GM18526 (cell line): ENCODE results near the gene LRRC66.

Source experiments
- POLR2A ChIP-seq: IDR thresholded peaks from 3 replicates; pipeline ENCODE4 v1.6.1; 2011; ENCODE audit not compliant: insufficient read length; ENCODE audit errors: extremely low read depth

The LRRC66 gene

DNA sequence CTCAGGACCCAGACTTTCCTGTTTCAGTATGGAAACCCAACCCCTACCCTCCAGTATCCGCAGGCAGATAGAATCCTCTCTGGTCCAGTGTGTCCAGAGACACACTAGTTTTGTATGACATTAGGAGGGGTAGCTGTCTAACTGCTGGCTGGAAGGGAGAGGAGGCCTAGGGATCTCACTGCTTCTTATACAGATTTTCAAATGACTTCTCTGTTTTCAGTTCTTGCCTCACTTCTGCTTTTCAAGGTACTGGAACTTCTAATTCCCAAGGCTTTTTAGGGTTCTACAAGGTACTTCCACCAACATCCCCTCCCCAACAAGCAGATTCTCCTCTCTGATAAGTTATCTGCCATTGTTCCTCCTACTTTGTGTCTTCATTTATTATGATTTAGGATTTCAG is 11.8 kb upstream of the LRRC66 start:
- no peak for TF ChIP-seq POLR2A

DNA sequence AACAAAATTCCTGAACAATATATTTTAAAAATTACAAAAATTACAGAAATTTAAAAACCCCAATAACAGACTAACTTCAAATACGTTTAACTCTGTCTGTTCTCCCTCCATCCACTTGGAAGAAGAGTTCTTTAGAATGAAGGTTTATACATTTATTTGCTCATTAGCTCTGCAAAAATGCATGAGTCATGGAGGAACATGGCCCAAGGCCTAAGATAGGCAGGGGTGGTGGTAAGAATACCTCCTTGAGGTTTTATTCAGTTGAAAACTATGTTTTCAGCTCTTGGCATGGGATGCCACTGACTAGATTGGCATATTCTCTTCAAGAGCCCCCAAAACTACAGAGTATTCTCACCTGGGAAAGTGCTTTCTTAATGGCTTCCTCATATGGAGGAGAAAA is 8.8 kb upstream of the LRRC66 start:
- no peak for TF ChIP-seq POLR2A

DNA sequence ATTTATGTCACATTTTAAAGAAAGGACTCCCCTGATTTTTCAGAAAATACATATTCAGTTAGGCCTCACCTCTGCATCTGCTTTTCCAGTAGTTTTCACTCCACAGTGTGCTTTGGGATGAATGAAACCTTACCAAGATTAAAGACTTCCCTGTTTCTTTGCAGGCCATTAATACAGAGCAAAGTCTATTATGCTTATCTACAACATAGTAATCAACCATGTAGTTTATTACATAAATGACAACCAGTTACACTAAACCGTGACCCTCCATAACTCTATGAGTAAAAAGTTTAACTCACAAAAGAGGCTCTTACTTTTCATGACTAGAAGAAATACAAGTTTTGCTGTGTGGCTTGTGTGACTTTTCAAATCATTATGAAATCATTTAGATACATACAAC is 2.3 kb downstream of the LRRC66 start:
- TF ChIP-seq POLR2A: no peak

DNA sequence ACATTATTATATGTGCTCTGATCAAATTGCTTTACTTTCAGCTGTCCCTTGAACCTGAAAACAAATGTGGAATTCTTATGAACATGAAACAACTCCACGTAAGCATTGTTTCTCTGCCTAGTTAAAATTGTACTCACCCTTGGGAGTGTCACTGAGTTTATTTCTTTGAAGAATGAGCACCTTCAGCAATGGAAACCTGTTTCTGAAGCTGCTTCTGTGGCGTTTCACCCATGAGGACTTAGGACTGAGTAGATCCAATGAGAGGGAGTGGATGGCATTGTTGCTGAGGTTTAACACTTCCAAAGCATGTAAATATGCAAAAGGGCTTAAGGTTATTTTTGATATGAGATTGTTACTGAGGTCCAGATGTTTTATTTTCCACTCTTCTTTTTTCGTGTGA is 3.2 kb downstream of the LRRC66 start:
- TF ChIP-seq POLR2A: no peak

DNA sequence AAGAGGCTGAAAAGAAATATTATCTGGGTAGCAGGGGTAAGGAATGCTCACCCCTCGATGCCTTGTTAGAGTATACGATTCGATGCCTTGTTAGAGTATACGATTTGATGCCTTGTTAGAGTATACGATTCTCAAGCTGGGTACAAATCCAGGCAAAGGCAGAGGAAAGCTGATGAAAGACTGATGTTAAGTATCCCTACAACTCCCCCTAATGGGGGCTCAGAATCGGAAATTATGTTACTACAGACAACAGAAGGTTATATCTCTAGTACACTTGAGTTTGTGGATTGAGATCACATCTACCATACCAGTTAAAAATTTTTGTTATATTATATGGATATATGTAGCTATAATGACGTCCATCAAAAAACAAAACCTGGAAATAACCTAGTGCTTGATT is 4.8 kb downstream of the LRRC66 start:
- no peak for TF ChIP-seq POLR2A

DNA sequence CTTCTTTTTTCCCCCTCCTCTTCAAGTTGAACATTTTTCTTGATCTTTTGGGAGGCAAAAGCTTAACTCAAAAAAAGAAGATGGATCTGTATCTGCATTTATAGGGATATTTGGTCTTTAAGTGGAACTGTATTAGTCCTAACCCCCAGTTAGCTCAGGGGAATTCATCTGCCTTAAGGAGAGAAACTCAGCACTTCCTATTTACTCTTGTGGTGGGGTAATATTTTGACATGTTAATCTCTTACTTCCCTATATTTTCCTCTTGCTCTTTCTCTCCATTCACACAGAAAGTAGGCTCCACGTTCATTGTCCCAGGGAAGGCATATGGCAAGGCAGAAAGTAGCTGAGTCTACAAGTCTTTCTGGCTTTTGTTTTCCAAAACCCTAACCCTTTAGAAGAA is 5.3 kb downstream of the LRRC66 start:
- TF ChIP-seq POLR2A: no peak

DNA sequence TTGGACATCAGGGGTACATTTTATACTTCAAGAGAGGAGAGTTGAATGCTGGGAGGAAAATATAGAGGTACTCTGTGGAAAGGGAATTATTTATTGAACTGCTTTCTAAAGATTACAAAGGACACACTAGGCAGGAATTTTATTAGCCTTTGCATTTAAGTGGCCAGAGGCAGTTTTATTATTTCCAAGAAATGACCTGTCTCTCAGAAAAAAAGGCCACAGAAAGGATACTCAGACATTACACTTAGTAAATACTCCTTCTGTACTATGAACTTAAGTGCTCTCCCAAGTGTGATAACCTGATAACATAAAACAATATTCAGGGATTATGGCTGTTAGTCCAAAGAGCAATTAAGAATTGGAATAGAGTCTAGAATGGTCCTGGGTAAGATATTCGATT is 7.5 kb downstream of the LRRC66 start:
- TF ChIP-seq POLR2A: no peak

DNA sequence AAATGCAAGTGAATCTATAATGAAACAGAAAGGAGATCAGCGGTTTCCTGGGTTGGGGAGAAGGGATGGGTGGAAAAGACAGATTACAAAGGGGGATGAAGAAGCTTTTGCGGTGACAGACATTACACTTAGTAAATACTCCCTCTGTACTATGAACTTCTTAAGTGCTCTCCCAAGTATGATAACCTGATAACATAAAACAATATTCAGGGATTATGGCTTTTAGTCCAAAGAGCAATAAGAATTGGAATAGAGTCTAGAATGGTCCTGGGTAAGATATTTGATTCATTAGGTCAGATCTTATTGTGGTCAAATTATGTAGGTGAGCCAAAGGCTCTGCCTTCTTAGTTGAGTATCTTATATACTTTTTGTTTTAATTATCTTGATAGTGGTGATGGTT is 9.2 kb downstream of the LRRC66 start:
- no peak for TF ChIP-seq POLR2A

GRCh38 chr4:52006887-52007286 is 13.3 kb downstream of the LRRC66 start:
- no peak for TF ChIP-seq POLR2A

DNA sequence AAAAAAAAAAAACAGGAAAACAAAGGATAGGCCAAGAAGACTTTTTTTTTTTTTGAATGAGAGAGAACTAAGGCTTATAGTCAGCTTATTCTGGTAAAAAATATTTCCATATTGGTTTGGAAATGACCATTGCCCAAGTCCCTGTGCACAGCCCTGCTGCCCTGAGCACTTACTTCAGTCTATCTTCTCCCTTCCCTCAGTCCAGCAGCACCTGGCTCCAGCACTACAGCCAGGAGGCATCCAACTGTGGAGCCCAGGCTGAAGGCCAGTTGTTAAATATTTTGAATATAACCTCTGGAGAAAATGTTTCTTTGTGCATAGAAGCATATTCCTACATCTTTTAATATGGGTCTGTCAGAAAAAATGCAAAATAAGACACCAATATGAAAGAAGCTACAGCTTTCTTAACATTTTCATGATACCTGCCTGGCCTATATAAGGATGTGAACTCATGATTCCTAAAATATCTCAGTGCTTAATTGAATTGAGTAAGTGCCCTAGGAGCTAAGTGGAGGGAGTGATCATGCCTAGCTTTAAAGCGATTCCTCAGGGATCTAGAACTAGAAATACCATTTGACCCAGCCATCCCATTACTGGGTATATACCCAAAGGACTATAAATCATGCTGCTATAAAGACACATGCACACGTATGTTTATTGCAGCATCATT is 14.4 kb downstream of the LRRC66 start:
- TF ChIP-seq POLR2A: no peak

GRCh38 chr4:52004414-52004813 is 15.7 kb downstream of the LRRC66 start:
- TF ChIP-seq POLR2A: no peak

DNA sequence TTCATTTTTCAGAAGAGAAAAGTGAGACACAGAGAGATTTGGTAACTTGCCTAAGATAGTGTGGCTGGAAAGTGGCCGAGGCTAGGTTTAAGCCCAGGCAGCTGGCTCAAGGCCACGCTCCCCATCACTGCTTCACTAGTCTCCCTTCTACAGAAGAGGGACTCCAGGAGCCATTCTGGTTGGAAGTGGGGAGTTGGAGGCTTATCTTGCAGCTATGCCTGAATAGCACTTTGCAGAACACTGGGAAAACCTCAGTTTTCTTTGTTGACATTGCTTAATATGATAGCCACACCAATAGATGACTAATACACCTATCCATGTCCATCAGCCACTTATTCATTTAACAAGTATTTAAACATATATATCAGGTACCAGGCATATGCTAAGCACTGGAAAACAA is 18.5 kb downstream of the LRRC66 start:
- TF ChIP-seq POLR2A: no peak

DNA sequence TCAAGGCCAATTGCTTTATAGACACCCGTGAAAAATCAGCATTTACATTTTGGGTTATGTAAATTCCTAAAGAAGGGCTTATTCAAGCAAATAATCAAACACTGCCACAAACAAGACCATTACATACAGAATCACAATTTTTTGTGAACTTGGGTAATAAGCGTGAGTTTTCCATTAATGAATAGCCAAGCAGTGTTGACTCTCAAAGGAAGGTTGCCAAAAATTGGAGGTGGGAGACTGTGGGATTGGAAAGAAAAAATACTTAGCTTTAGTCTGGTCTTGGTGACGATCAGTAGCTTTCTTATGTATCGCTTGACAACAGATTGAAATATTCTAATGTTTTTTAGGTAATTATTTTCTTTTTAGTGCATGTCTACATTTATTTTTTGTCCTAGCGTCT is 20.9 kb downstream of the LRRC66 start:
- no peak for TF ChIP-seq POLR2A

GRCh38 chr4:51998837-51999236 is 21.3 kb downstream of the LRRC66 start:
- TF ChIP-seq POLR2A: no peak

- no peak for TF ChIP-seq POLR2A
Observed at GRCh38 chr4:51997647-51998046, 22.5 kb downstream of the LRRC66 start.

GRCh38 chr4:51995647-51996220 is 24.4 kb downstream of the LRRC66 start:
- TF ChIP-seq POLR2A: no peak

DNA sequence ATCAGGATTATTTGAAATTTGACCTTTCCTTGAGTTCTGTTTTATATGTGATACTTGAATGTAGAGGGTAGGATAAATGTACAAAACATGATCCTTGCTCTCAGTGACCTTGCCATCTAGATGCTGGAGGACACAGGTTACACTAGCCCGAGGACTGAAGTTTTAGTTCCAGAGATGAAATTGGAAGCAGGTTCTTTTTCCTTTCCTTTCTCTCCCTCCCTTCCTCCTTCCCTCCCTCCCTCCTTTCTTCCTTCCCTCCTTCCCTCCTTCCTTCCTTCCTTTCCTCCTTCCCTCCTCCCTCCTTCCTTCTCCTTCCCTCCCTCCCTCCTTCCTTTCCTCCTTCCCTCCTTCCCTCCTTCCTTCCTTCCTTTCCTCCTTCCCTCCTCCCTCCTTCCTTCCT is 54.3 kb downstream of the LRRC66 start:
- no peak for TF ChIP-seq POLR2A
